Stomach (tissue), 9 donors: ENCODE data around the gene CNTNAP5. TPM values are rescaled to one million over a fixed set of nuclear protein-coding genes. Genes with fewer than 3 reads are reported as not detected.

Experiments
- DNase-seq, 2 donors: peaks; one replicate each; pipeline versions ENCODE4 v3.0.0 to v3.0.0-alpha.2; 2013 to 2019
- H3K27ac ChIP-seq, 5 donors: fragments of 200-600 bp in 4 of 5; sonication (generic) in 4 of 5; one replicate each; pipeline ENCODE4 v1.5.1; 2013 to 2019; ENCODE audit warnings: mild to moderate bottlenecking in 1 of 5, moderate library complexity in 1 of 5
- H3K27me3 ChIP-seq, 3 donors: fragments of 200-600 bp; sonication (generic); one replicate each; pipeline ENCODE4 v1.5.1; 2017 to 2019; ENCODE audit warnings: mixed run types in 1 of 3
- H3K36me3 ChIP-seq, 4 donors: fragments of 200-600 bp; sonication (generic); 1 replicate in 3 of 4; 2 replicates in 1 of 4; pipeline ENCODE4 v1.5.1; 2016 to 2019
- H3K4me1 ChIP-seq, 4 donors: fragments of 200-600 bp; sonication (generic); one replicate each; pipeline ENCODE4 v1.5.1; 2016 to 2019
- H3K4me3 ChIP-seq, 4 donors: fragments of 200-600 bp; sonication (generic) in 3 of 4; one replicate each; pipeline ENCODE4 v1.5.1; 2016 to 2019; ENCODE audit warnings: mild to moderate bottlenecking in 1 of 4
- H3K9me3 ChIP-seq, 4 donors: fragments of 200-600 bp; sonication (generic); one replicate each; pipeline ENCODE4 v1.5.1; 2016 to 2019
- CTCF ChIP-seq, 7 experiments: fragments of 450-650 bp in 4 of 7; fragments of 200-600 bp in 3 of 7; sonication (generic) in 3 of 7; IDR thresholded peaks; one replicate each; pipeline ENCODE4 v1.5.1; 2016 to 2019; ENCODE audit warnings: antibody characterized with exemption in 7 of 7, control low read depth in 2 of 7, mild to moderate bottlenecking in 1 of 7
- EP300 ChIP-seq: sonication (generic); formaldehyde crosslinking; IDR thresholded peaks from one replicate; pipeline ENCODE4 v1.6.1; 2017; ENCODE audit warnings: antibody characterized with exemption
- POLR2A ChIP-seq, 4 donors: fragments of 450-650 bp; IDR thresholded peaks; one replicate each; pipeline ENCODE4 v1.6.1; 2016; ENCODE audit warnings: antibody characterized with exemption in 4 of 4, control low read depth in 2 of 4, mild to moderate bottlenecking in 1 of 4, moderate library complexity in 1 of 4
- POLR2AphosphoS5 ChIP-seq, 3 donors: sonication (generic); formaldehyde crosslinking; IDR thresholded peaks; one replicate each; pipeline ENCODE4 v1.6.1; 2016; ENCODE audit warnings: antibody characterized with exemption in 3 of 3
- WGBS, 5 donors: extraction: QIAGEN DNeasy Blood & Tissue Kit in 3 of 5; methylation state at CpG; one replicate each; pipeline versions ENCODE4 v1.1.5 to v1.1.7; 2013 to 2018; 5-methylcytosine and 5-hydroxymethylcytosine counted together
- intact Hi-C: fragments of 100-400 bp; cut with DNase I; formaldehyde crosslinking; loops from one replicate; pipeline ENCODE4 v1.15.1; 2023; ENCODE audit warnings: low total_unique reads
- polyA plus RNA-seq, 3 donors: library from polyadenylated mRNA; stranded (reverse); fragments of 200-250 nt; gene quantifications; one replicate each; pipeline ENCODE4 v1.2.3, GENCODE V29; 2013
- total RNA-seq, 5 donors: library from RNA; depleted of rRNA; stranded (reverse); fragments of >200 nt; gene quantifications; one replicate each; pipeline versions ENCODE4 v1.1.0 to v1.2.3, GENCODE V29; 2014 to 2016
- donor health status: healthy with polysubstance abuse.
- donor health status: Bipolar disorder and iron deficiency.
- donor health status: healthy.

CNTNAP5 gene
- total and polyA plus RNA-seq, 8 donors: 1.3 TPM; not detected in 7

- Histone ChIP-seq H3K4me3 (no peak overlapping the region), H3K27me3 (no peaks in the 10 kb centered on the region), H3K4me1 (peaks cover 0 to 8% (median 0%) of the 10 kb centered on the region in 4 donors), H3K27ac (no peak overlapping the region), H3K36me3 (no peaks in the 10 kb centered on the region), H3K9me3 (no peaks in the 10 kb centered on the region)
- 67 to 84% (median 73%) methylated on average over 3 of the region's 3 CpGs for WGBS, 5 donors
- no peak for TF ChIP-seq EP300
- no peak for TF ChIP-seq POLR2A (IDR thresholded peaks at IDR 0.05)
- no peak for TF ChIP-seq CTCF (IDR thresholded peaks at IDR 0.05)
- TF ChIP-seq POLR2AphosphoS5 (IDR thresholded peaks at IDR 0.05): no peak
- no peak for DNase-seq
- intact Hi-C loops: no loop called here
Observed at GRCh38 chr2:124753842-124754241, 728.8 kb downstream of the CNTNAP5 start.

- TF ChIP-seq POLR2A (IDR thresholded peaks at IDR 0.05): no peak
- no peak for TF ChIP-seq EP300
- no peak for TF ChIP-seq CTCF (IDR thresholded peaks at IDR 0.05)
- TF ChIP-seq POLR2AphosphoS5 (IDR thresholded peaks at IDR 0.05): no peak
- Histone ChIP-seq H3K27me3 (no peaks in the 10 kb centered on the region), H3K36me3 (no peaks in the 10 kb centered on the region), H3K9me3 (no peaks in the 10 kb centered on the region), H3K27ac (no peak overlapping the region), H3K4me3 (no peak overlapping the region), H3K4me1 (peaks cover 0 to 8% (median 0%) of the 10 kb centered on the region in 4 donors)
- 52 to 77% (median 67%) methylated on average over 1 of the region's 1 CpG for WGBS, 5 donors
- peak in 1 of 2 donors; percentile 9 for DNase-seq
- intact Hi-C loops: no loop called here
Observed at GRCh38 chr2:124755386-124755785, 730.3 kb downstream of the CNTNAP5 start.

GRCh38 chr2:124756048-124756447, 731.0 kb downstream of the CNTNAP5 start:
- no peak overlapping the region for H3K4me3 ChIP-seq
- H3K27me3 ChIP-seq: no peaks in the 10 kb centered on the region
- WGBS, 5 donors: 74 to 83% (median 78%) methylated on average over 4 of the region's 4 CpGs
- no peak for DNase-seq
- H3K36me3 ChIP-seq: no peaks in the 10 kb centered on the region
- intact Hi-C loops: no loop called here
- TF ChIP-seq POLR2AphosphoS5 (IDR thresholded peaks at IDR 0.05) (no peak), CTCF (IDR thresholded peaks at IDR 0.05) (no peak), POLR2A (IDR thresholded peaks at IDR 0.05) (no peak), EP300 (no peak)
- no peak overlapping the region for H3K27ac ChIP-seq
- H3K4me1 ChIP-seq: peaks cover 0 to 8% (median 0%) of the 10 kb centered on the region in 4 donors
- H3K9me3 ChIP-seq: no peaks in the 10 kb centered on the region

GRCh38 chr2:124762388-124762787, 737.3 kb downstream of the CNTNAP5 start:
- peaks cover 0 to 3% (median 0%) of the 10 kb centered on the region in 4 donors for H3K4me1 ChIP-seq
- no peak overlapping the region for H3K27ac ChIP-seq
- no peak overlapping the region for H3K4me3 ChIP-seq
- no peaks in the 10 kb centered on the region for H3K9me3 ChIP-seq
- TF ChIP-seq POLR2AphosphoS5 (IDR thresholded peaks at IDR 0.05): no peak
- TF ChIP-seq POLR2A (IDR thresholded peaks at IDR 0.05): no peak
- no peak for TF ChIP-seq EP300
- no peak for TF ChIP-seq CTCF (IDR thresholded peaks at IDR 0.05)
- intact Hi-C loops: no loop called here
- WGBS, 5 donors: 68 to 88% (median 83%) methylated on average over 1 of the region's 1 CpG
- no peaks in the 10 kb centered on the region for H3K36me3 ChIP-seq
- H3K27me3 ChIP-seq: no peaks in the 10 kb centered on the region
- no peak for DNase-seq
